ENCODE data around the gene CKLF.

CKLF gene

GRCh38 chr16:66547101-66547989 is 5.0 kb upstream of the CKLF start:
- no peak for TF ChIP-seq GATA3 (IDR thresholded peaks at IDR 0.05; ENCODE audit: low read depth, low read length)
- TF ChIP-seq GATA2 (IDR thresholded peaks at IDR 0.05; ENCODE audit: low read depth, low read length) = no peak

- TF ChIP-seq GATA3 (IDR thresholded peaks at IDR 0.05; ENCODE audit: low read depth, low read length) (no peak), GATA2 (IDR thresholded peaks at IDR 0.05; ENCODE audit: low read depth, low read length) (no peak)
These were observed 4.3 kb upstream of the CKLF start for GRCh38 chr16:66548068-66548467.

- TF ChIP-seq GATA3 (IDR thresholded peaks at IDR 0.05; ENCODE audit: low read depth, low read length) (no peak), GATA2 (IDR thresholded peaks at IDR 0.05; ENCODE audit: low read depth, low read length) (no peak)
These were observed 3.5 kb upstream of the CKLF start for GRCh38 chr16:66548868-66549267.

- TF ChIP-seq GATA3 (IDR thresholded peaks at IDR 0.05; ENCODE audit: low read depth, low read length) (no peak), GATA2 (IDR thresholded peaks at IDR 0.05; ENCODE audit: low read depth, low read length) (no peak)
These were observed 2.9 kb upstream of the CKLF start, which contains the start of gene TK2 for GRCh38 chr16:66549284-66550131. TSS of gene TK2 (minus strand) at chr16:66550122. CDS start at chr16:66550061, 61 bp downstream.

GRCh38 chr16:66551348-66551759 is 1.0 kb upstream of the CKLF start:
- TF ChIP-seq GATA2 (IDR thresholded peaks at IDR 0.05; ENCODE audit: low read depth, low read length) (no peak), GATA3 (IDR thresholded peaks at IDR 0.05; ENCODE audit: low read depth, low read length) (no peak)

- TF ChIP-seq GATA2 (IDR thresholded peaks at IDR 0.05; ENCODE audit: low read depth, low read length) = no peak
- no peak for TF ChIP-seq GATA3 (IDR thresholded peaks at IDR 0.05; ENCODE audit: low read depth, low read length)
These were observed 539 bp upstream of the CKLF start for GRCh38 chr16:66551788-66552285.

GRCh38 chr16:66553223-66553622 is 847 bp downstream of the CKLF start:
- TF ChIP-seq GATA3 (IDR thresholded peaks at IDR 0.05; ENCODE audit: low read depth, low read length) (no peak), GATA2 (IDR thresholded peaks at IDR 0.05; ENCODE audit: low read depth, low read length) (no peak)

- TF ChIP-seq GATA2 (IDR thresholded peaks at IDR 0.05; ENCODE audit: low read depth, low read length) = no peak
- TF ChIP-seq GATA3 (IDR thresholded peaks at IDR 0.05; ENCODE audit: low read depth, low read length) = no peak
These were observed 1.6 kb downstream of the CKLF start for GRCh38 chr16:66554021-66554420.

- TF ChIP-seq GATA3 (IDR thresholded peaks at IDR 0.05; ENCODE audit: low read depth, low read length) = no peak
- TF ChIP-seq GATA2 (IDR thresholded peaks at IDR 0.05; ENCODE audit: low read depth, low read length) = no peak
These were observed 2.1 kb downstream of the CKLF start for GRCh38 chr16:66554495-66554894.

- no peak for TF ChIP-seq GATA2 (IDR thresholded peaks at IDR 0.05; ENCODE audit: low read depth, low read length)
- TF ChIP-seq GATA3 (IDR thresholded peaks at IDR 0.05; ENCODE audit: low read depth, low read length) = no peak
These were observed 7.7 kb downstream of the CKLF start for GRCh38 chr16:66560107-66560506.

- TF ChIP-seq GATA3 (IDR thresholded peaks at IDR 0.05; ENCODE audit: low read depth, low read length) (no peak), GATA2 (IDR thresholded peaks at IDR 0.05; ENCODE audit: low read depth, low read length) (no peak)
These were observed 9.2 kb downstream of the CKLF start for GRCh38 chr16:66561381-66562080.

- no peak for TF ChIP-seq GATA2 (IDR thresholded peaks at IDR 0.05; ENCODE audit: low read depth, low read length)
- no peak for TF ChIP-seq GATA3 (IDR thresholded peaks at IDR 0.05; ENCODE audit: low read depth, low read length)
These were observed 10.0 kb downstream of the CKLF start for GRCh38 chr16:66562409-66562808.

GRCh38 chr16:66562986-66563385 is 10.6 kb downstream of the CKLF start:
- TF ChIP-seq GATA3 (IDR thresholded peaks at IDR 0.05; ENCODE audit: low read depth, low read length) (no peak), GATA2 (IDR thresholded peaks at IDR 0.05; ENCODE audit: low read depth, low read length) (no peak)
